ENCODE data around the gene PTPRT.

Gene PTPRT

GRCh38 chr20:42779216-42779615, 410.5 kb downstream of the PTPRT start:
- H3K4me3 ChIP-seq (ENCODE audit: low read length), result no peak overlapping the region
- no peak for DNase-seq (ENCODE audit: low read depth, low spot score)

GRCh38 chr20:42775866-42776265, 413.8 kb downstream of the PTPRT start:
- no peak for DNase-seq (ENCODE audit: low read depth, low spot score)
- H3K4me3 ChIP-seq (ENCODE audit: low read length), result no peak overlapping the region

- H3K4me3 ChIP-seq (ENCODE audit: low read length), result no peak overlapping the region
- DNase-seq (ENCODE audit: low read depth, low spot score), result no peak
Measured at GRCh38 chr20:42775037-42775436, 414.7 kb downstream of the PTPRT start.

- H3K4me3 ChIP-seq (ENCODE audit: low read length), result no peak overlapping the region
- no peak for DNase-seq (ENCODE audit: low read depth, low spot score)
Measured at GRCh38 chr20:42763015-42763414, 426.7 kb downstream of the PTPRT start.

- DNase-seq (ENCODE audit: low read depth, low spot score), result no peak
Measured at GRCh38 chr20:42756991-42757390, 432.7 kb downstream of the PTPRT start.

GRCh38 chr20:42754706-42755105, 435.0 kb downstream of the PTPRT start:
- H3K4me3 ChIP-seq (ENCODE audit: low read length), result no peak overlapping the region
- DNase-seq (ENCODE audit: low read depth, low spot score), result no peak

More at GRCh38 chr20:42756991-42757390, 432.7 kb downstream of the PTPRT start:
- no peak overlapping the region for H3K4me3 ChIP-seq (ENCODE audit: low read length)

- no peak for DNase-seq (ENCODE audit: low read depth, low spot score)
- H3K4me3 ChIP-seq (ENCODE audit: low read length), result no peak overlapping the region
Measured at GRCh38 chr20:42752620-42753019, 437.1 kb downstream of the PTPRT start.

GRCh38 chr20:42749556-42749955, 440.1 kb downstream of the PTPRT start:
- DNase-seq (ENCODE audit: low read depth, low spot score), result no peak
- no peak overlapping the region for H3K4me3 ChIP-seq (ENCODE audit: low read length)

GRCh38 chr20:42747765-42748411, 441.8 kb downstream of the PTPRT start:
- H3K4me3 ChIP-seq (ENCODE audit: low read length), result no peak overlapping the region
- DNase-seq (ENCODE audit: low read depth, low spot score), result no peak

- no peak overlapping the region for H3K4me3 ChIP-seq (ENCODE audit: low read length)
Measured at GRCh38 chr20:42744756-42745465, 444.8 kb downstream of the PTPRT start.

GRCh38 chr20:42742926-42743325, 446.8 kb downstream of the PTPRT start:
- H3K4me3 ChIP-seq (ENCODE audit: low read length), result no peak overlapping the region
- DNase-seq (ENCODE audit: low read depth, low spot score), result no peak

More at GRCh38 chr20:42744756-42745465, 444.8 kb downstream of the PTPRT start:
- DNase-seq (ENCODE audit: low read depth, low spot score), result no peak

- no peak for DNase-seq (ENCODE audit: low read depth, low spot score)
- H3K4me3 ChIP-seq (ENCODE audit: low read length), result no peak overlapping the region
Measured at GRCh38 chr20:42741906-42742305, 447.8 kb downstream of the PTPRT start.

GRCh38 chr20:42740226-42740870, 449.4 kb downstream of the PTPRT start:
- no peak for DNase-seq (ENCODE audit: low read depth, low spot score)

GRCh38 chr20:42739683-42740082, 450.0 kb downstream of the PTPRT start:
- DNase-seq (ENCODE audit: low read depth, low spot score), result no peak

More at GRCh38 chr20:42740226-42740870, 449.4 kb downstream of the PTPRT start:
- no peak overlapping the region for H3K4me3 ChIP-seq (ENCODE audit: low read length)

GRCh38 chr20:42735539-42735938, 454.2 kb downstream of the PTPRT start:
- DNase-seq (ENCODE audit: low read depth, low spot score), result no peak
- H3K4me3 ChIP-seq (ENCODE audit: low read length), result no peak overlapping the region

More at GRCh38 chr20:42739683-42740082, 450.0 kb downstream of the PTPRT start:
- no peak overlapping the region for H3K4me3 ChIP-seq (ENCODE audit: low read length)

- DNase-seq (ENCODE audit: low read depth, low spot score), result no peak
- H3K4me3 ChIP-seq (ENCODE audit: low read length), result no peak overlapping the region
Measured at GRCh38 chr20:42734660-42735368, 454.9 kb downstream of the PTPRT start.

GRCh38 chr20:42721923-42722322, 467.8 kb downstream of the PTPRT start:
- no peak overlapping the region for H3K4me3 ChIP-seq (ENCODE audit: low read length)
- DNase-seq (ENCODE audit: low read depth, low spot score), result no peak

- no peak for DNase-seq (ENCODE audit: low read depth, low spot score)
- no peak overlapping the region for H3K4me3 ChIP-seq (ENCODE audit: low read length)
Measured at GRCh38 chr20:42714298-42715141, 475.2 kb downstream of the PTPRT start.

GRCh38 chr20:42708266-42708665, 481.4 kb downstream of the PTPRT start:
- no peak overlapping the region for H3K4me3 ChIP-seq (ENCODE audit: low read length)
- DNase-seq (ENCODE audit: low read depth, low spot score), result no peak

Data from Jurkat, Clone E6-1 (cell line).